ENCODE results near the gene AUTS2.

- TF ChIP-seq, protein P1, sequence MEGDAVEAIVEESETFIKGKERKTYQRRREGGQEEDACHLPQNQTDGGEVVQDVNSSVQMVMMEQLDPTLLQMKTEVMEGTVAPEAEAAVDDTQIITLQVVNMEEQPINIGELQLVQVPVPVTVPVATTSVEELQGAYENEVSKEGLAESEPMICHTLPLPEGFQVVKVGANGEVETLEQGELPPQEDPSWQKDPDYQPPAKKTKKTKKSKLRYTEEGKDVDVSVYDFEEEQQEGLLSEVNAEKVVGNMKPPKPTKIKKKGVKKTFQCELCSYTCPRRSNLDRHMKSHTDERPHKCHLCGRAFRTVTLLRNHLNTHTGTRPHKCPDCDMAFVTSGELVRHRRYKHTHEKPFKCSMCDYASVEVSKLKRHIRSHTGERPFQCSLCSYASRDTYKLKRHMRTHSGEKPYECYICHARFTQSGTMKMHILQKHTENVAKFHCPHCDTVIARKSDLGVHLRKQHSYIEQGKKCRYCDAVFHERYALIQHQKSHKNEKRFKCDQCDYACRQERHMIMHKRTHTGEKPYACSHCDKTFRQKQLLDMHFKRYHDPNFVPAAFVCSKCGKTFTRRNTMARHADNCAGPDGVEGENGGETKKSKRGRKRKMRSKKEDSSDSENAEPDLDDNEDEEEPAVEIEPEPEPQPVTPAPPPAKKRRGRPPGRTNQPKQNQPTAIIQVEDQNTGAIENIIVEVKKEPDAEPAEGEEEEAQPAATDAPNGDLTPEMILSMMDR (conservative IDR thresholded peaks at IDR 0.05; ENCODE audit: low read depth, low read length), result no peak
- no peak for TF ChIP-seq EZH2 (IDR thresholded peaks at IDR 0.05; ENCODE audit: borderline replicate concordance, low read depth, low read length, poor library complexity, severe bottlenecking)
Observed at GRCh38 chr7:69879989-69880388, 281.7 kb downstream of the AUTS2 start.

All from A673 (cell line).